WTC11 (cell line): ENCODE data around the gene UBE2L3. TPM values are rescaled to one million over a fixed set of nuclear protein-coding genes. Genes with fewer than 3 reads are reported as not detected.

Experiments used
- ATAC-seq: fragments of 200-7000 bp; cut with Tn5 transposase; 2 replicates; pipeline ENCODE4 v1.10.0; 2021; ENCODE audit warnings: mild to moderate bottlenecking, moderate library complexity
- CTCF ChIA-PET: fragments of 300-600 bp; sonication (Branson Sonifier 250); formaldehyde crosslinking; loops from one replicate; lab custom pipeline; 2021; ENCODE audit warnings: antibody characterized with exemption; lab: Charles Lee
- POLR2A ChIA-PET: fragments of 350-600 bp; sonication (Branson Sonifier 250); formaldehyde crosslinking; loops from one replicate; lab custom pipeline; 2021; ENCODE audit warnings: antibody characterized with exemption; lab: Charles Lee
- DNase-seq: peaks from one replicate; pipeline ENCODE4 v3.0.0; 2021; ENCODE audit warnings: low spot score
- H3K27ac Mint-ChIP-seq: 2 replicates; pipeline ENCODE4 v1.8.0; 2021; ENCODE audit warnings: mixed read lengths
- H3K27me3 Mint-ChIP-seq: 2 replicates; pipeline ENCODE4 v1.8.0; 2021; ENCODE audit warnings: low read depth, mild to moderate bottlenecking, moderate library complexity, mixed read lengths
- H3K36me3 Mint-ChIP-seq: 2 replicates; pipeline ENCODE4 v1.8.0; 2021; ENCODE audit warnings: mixed read lengths
- H3K4me1 Mint-ChIP-seq: 2 replicates; pipeline ENCODE4 v1.8.0; 2022; ENCODE audit warnings: mixed read lengths
- H3K4me3 Mint-ChIP-seq: 2 replicates; pipeline ENCODE4 v1.8.0; 2021; ENCODE audit warnings: mild to moderate bottlenecking, moderate library complexity, mixed read lengths
- H3K9me3 Mint-ChIP-seq: 2 replicates; pipeline ENCODE4 v1.8.0; 2021; ENCODE audit warnings: mixed read lengths
- ATF3 ChIP-seq: sonication (generic); formaldehyde crosslinking; conservative IDR thresholded peaks from 2 replicates; pipeline ENCODE4 v1.8.1; 2022; ENCODE audit warnings: mild to moderate bottlenecking, missing genetic modification reagents
- CTCF ChIP-seq: fragments of 200-600 bp; IDR thresholded peaks from 2 replicates; pipeline ENCODE4 v1.8.0; 2022; ENCODE audit warnings: antibody characterized with exemption
- FOXK1 ChIP-seq: sonication (generic); formaldehyde crosslinking; IDR thresholded peaks from 2 replicates; pipeline ENCODE4 v1.8.0; 2022; ENCODE audit warnings: mild to moderate bottlenecking, moderate library complexity, missing genetic modification reagents
- FOXP4 ChIP-seq: sonication (generic); formaldehyde crosslinking; IDR thresholded peaks from 2 replicates; pipeline ENCODE4 v1.8.0; 2022; ENCODE audit warnings: mild to moderate bottlenecking, missing genetic modification reagents
- GTF2I ChIP-seq: fragments of 250-450 bp; sonication (Bioruptor Pico); conservative IDR thresholded peaks from 2 replicates; pipeline ENCODE4 v1.4.0; 2021; ENCODE audit warnings: mild to moderate bottlenecking
- IRF1 ChIP-seq: sonication (generic); formaldehyde crosslinking; IDR thresholded peaks from 2 replicates; pipeline ENCODE4 v1.8.0; 2023; ENCODE audit warnings: missing genetic modification reagents
- IRF2 ChIP-seq: sonication (generic); formaldehyde crosslinking; IDR thresholded peaks from 2 replicates; pipeline ENCODE4 v1.8.0; 2022; ENCODE audit warnings: low read depth, missing genetic modification reagents, borderline replicate concordance
- JAZF1 ChIP-seq: fragments of 250-450 bp; sonication (Bioruptor Pico); IDR thresholded peaks from 2 replicates; pipeline ENCODE4 v1.9.0; 2021; ENCODE audit warnings: moderate library complexity, mild to moderate bottlenecking, inconsistent platforms
- MLX ChIP-seq: sonication (generic); formaldehyde crosslinking; IDR thresholded peaks from 2 replicates; pipeline ENCODE4 v1.8.1; 2023; ENCODE audit warnings: mild to moderate bottlenecking, missing genetic modification reagents, moderate library complexity
- MXD4 ChIP-seq: fragments of 250-450 bp; sonication (Bioruptor Pico); IDR thresholded peaks from 2 replicates; pipeline ENCODE4 v1.8.0; 2021; ENCODE audit warnings: mild to moderate bottlenecking, moderate library complexity, borderline replicate concordance
- MYBL2 ChIP-seq: sonication (generic); formaldehyde crosslinking; IDR thresholded peaks from 2 replicates; pipeline ENCODE4 v1.8.1; 2023; ENCODE audit warnings: mild to moderate bottlenecking, moderate library complexity, missing genetic modification reagents
- NFE2L1 ChIP-seq: sonication (generic); formaldehyde crosslinking; IDR thresholded peaks from 2 replicates; pipeline ENCODE4 v1.8.1; 2023; ENCODE audit warnings: missing genetic modification reagents
- OVOL2 ChIP-seq: fragments of 250-450 bp; sonication (Bioruptor Pico); IDR thresholded peaks from 2 replicates; pipeline ENCODE4 v1.9.0; 2021; ENCODE audit warnings: mild to moderate bottlenecking, borderline replicate concordance
- PRDM15 ChIP-seq: sonication (generic); formaldehyde crosslinking; IDR thresholded peaks from 2 replicates; pipeline ENCODE4 v1.8.0; 2022; ENCODE audit warnings: missing genetic modification reagents
- SMAD4 ChIP-seq: sonication (generic); formaldehyde crosslinking; IDR thresholded peaks from 2 replicates; pipeline ENCODE4 v1.8.0; 2022; ENCODE audit warnings: mild to moderate bottlenecking, missing genetic modification reagents
- USF2 ChIP-seq: sonication (generic); formaldehyde crosslinking; IDR thresholded peaks from 2 replicates; pipeline ENCODE4 v1.8.1; 2023; ENCODE audit warnings: mild to moderate bottlenecking, missing genetic modification reagents, moderate library complexity
- ZNF121 ChIP-seq: sonication (generic); formaldehyde crosslinking; IDR thresholded peaks from 2 replicates; pipeline ENCODE4 v1.8.0; 2023; ENCODE audit warnings: missing genetic modification reagents
- ZNF138 ChIP-seq: sonication (generic); formaldehyde crosslinking; conservative IDR thresholded peaks from 2 replicates; pipeline ENCODE4 v1.8.1; 2022; ENCODE audit warnings: mild to moderate bottlenecking, moderate library complexity, missing genetic modification reagents
- ZNF416 ChIP-seq: fragments of 250-450 bp; sonication (Bioruptor Pico); IDR thresholded peaks from 2 replicates; pipeline ENCODE4 v1.9.0; 2021; ENCODE audit warnings: mild to moderate bottlenecking, inconsistent platforms
- total RNA-seq: library from RNA; stranded (reverse); gene quantifications from 3 replicates; pipeline ENCODE4 v1.2.3, GENCODE V29; 2021

The UBE2L3 gene
- total RNA-seq, 1 experiment from 2014 or later, result 79.1 TPM

GRCh38 chr22:21641789-21642583 is 74.5 kb downstream of the UBE2L3 start, which contains the start of gene SDF2L1 (continued):
- TF ChIP-seq FOXK1, result peak; percentile 16; the same call in 1 of the 2 replicates
- TF ChIP-seq OVOL2, result no peak; the same call in 1 of the 2 replicates
- TF ChIP-seq ATF3 (CRISPR knock-in tag), result no peak
- TF ChIP-seq ZNF138 (CRISPR knock-in tag), result no peak
- TF ChIP-seq SMAD4 (CRISPR knock-in tag), result no peak
- TF ChIP-seq MLX (CRISPR knock-in tag), result no peak
- TF ChIP-seq PRDM15 (CRISPR knock-in tag), result no peak; the same call in 1 of the 2 replicates
- no peak for TF ChIP-seq USF2 (CRISPR knock-in tag)
- TF ChIP-seq IRF1 (CRISPR knock-in tag), result no peak
- TF ChIP-seq IRF2, result no peak
- peak; percentile 36; the same call in 1 of the 2 replicates for TF ChIP-seq ZNF416 (CRISPR knock-in tag)
- TF ChIP-seq, all 79 proteins: peak for 20

GRCh38 chr22:21642584-21643448 is 75.3 kb downstream of the UBE2L3 start:
- Mint-ChIP-seq H3K36me3 (peaks cover 21% of the 10 kb centered on the region), H3K9me3 (no peaks in the 10 kb centered on the region), H3K27ac (no peak overlapping the region), H3K4me3 (peak overlapping the region; percentile 83), H3K4me1 (peaks cover 16% of the 10 kb centered on the region), H3K27me3 (peaks cover 17% of the 10 kb centered on the region)
- DNase-seq (peak; percentile 81), ATAC-seq (peak; percentile 21)
- ChIA-PET CTCF (interaction anchor here (0.6 to 4.3 kb wide), 28 partner anchors 10 to 310 kb away, joined by 3 to 273 read pairs (median 5); partner anchors contain the start of genes CCDC116, PPIL2, PPM1F and YDJC), POLR2A (interaction anchor here (0.6 to 2.8 kb wide), 5 partner anchors 9 to 704 kb away, joined by 3 to 22 read pairs (median 3); partner anchors contain the start of gene YDJC)
- TF ChIP-seq CTCF, result peak; percentile 17; the same call in 1 of the 2 replicates
- TF ChIP-seq MYBL2, result 0 out of 2 replicates have a peak, but pooled peaks have one; percentile 5
- no peak; the same call in 1 of the 2 replicates for TF ChIP-seq FOXP4
- TF ChIP-seq ZNF121 (CRISPR knock-in tag), result no peak
- TF ChIP-seq GTF2I (CRISPR knock-in tag), result 0 out of 2 replicates have a peak, but pooled peaks have one; percentile 20
- no peak for TF ChIP-seq MXD4 (CRISPR knock-in tag)
- no peak for TF ChIP-seq SMAD4 (CRISPR knock-in tag)
- peak; percentile 46; the same call in 1 of the 2 replicates for TF ChIP-seq JAZF1 (CRISPR knock-in tag)
- TF ChIP-seq PRDM15 (CRISPR knock-in tag), result no peak
- no peak for TF ChIP-seq NFE2L1 (CRISPR knock-in tag)
